ENCODE data around the gene WFS1.

DNA sequence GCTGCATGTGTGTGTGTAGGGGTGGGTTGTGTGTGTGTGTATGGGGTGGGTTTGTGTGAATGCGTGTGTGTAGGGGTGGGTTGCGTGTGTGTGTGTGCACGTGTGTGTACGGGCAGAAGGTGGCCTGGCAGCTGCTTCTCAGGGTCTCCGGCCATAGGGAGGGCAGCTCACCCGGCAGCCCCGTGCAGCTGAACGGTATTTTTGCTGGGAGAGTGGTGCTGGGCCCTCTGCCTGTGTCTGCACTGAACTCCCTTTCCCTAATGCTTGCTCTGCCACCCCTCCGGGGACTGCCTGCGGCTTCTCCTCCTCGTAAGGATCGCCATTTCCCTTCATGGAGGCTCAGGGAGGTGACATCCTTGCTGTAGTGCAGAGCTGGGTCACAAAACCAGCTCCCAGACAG lies 30.2 kb downstream of the WFS1 start:
- TF ChIP-seq, protein P1, sequence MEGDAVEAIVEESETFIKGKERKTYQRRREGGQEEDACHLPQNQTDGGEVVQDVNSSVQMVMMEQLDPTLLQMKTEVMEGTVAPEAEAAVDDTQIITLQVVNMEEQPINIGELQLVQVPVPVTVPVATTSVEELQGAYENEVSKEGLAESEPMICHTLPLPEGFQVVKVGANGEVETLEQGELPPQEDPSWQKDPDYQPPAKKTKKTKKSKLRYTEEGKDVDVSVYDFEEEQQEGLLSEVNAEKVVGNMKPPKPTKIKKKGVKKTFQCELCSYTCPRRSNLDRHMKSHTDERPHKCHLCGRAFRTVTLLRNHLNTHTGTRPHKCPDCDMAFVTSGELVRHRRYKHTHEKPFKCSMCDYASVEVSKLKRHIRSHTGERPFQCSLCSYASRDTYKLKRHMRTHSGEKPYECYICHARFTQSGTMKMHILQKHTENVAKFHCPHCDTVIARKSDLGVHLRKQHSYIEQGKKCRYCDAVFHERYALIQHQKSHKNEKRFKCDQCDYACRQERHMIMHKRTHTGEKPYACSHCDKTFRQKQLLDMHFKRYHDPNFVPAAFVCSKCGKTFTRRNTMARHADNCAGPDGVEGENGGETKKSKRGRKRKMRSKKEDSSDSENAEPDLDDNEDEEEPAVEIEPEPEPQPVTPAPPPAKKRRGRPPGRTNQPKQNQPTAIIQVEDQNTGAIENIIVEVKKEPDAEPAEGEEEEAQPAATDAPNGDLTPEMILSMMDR (IDR thresholded peaks at IDR 0.05; ENCODE audit: low read length), result no peak
- no peak for TF ChIP-seq EZH2 (optimal IDR thresholded peaks at IDR 0.05; ENCODE audit: low read depth, low read length)
- TF ChIP-seq EZH2phosphoT487 (IDR thresholded peaks at IDR 0.05; ENCODE audit: low read length), result no peak
